ENCODE measurements around the gene LOXHD1.

Gene LOXHD1

GRCh38 chr18:46672062-46672970, 15.3 kb upstream of the LOXHD1 start:
- no peak for DNase-seq

- DNase-seq, result no peak
Observed at GRCh38 chr18:46668694-46669093, 11.7 kb upstream of the LOXHD1 start.

- DNase-seq, result no peak
Observed at GRCh38 chr18:46668135-46668534, 11.1 kb upstream of the LOXHD1 start.

GRCh38 chr18:46663539-46663938, 6.5 kb upstream of the LOXHD1 start:
- no peak for DNase-seq

GRCh38 chr18:46660957-46661749, 4.1 kb upstream of the LOXHD1 start:
- DNase-seq, result no peak

GRCh38 chr18:46659484-46659883, 2.5 kb upstream of the LOXHD1 start:
- DNase-seq, result no peak

- no peak for DNase-seq
Observed at GRCh38 chr18:46656326-46657114, 500 bp downstream of the LOXHD1 start.

GRCh38 chr18:46652372-46652771, 4.6 kb downstream of the LOXHD1 start:
- no peak for DNase-seq

GRCh38 chr18:46650681-46651080, 6.3 kb downstream of the LOXHD1 start:
- DNase-seq, result no peak

GRCh38 chr18:46649071-46649862, 7.8 kb downstream of the LOXHD1 start:
- DNase-seq, result no peak

- DNase-seq, result no peak
Observed at GRCh38 chr18:46646468-46646867, 10.6 kb downstream of the LOXHD1 start.

GRCh38 chr18:46642561-46642960, 14.5 kb downstream of the LOXHD1 start:
- no peak for DNase-seq

GRCh38 chr18:46641917-46642316, 15.1 kb downstream of the LOXHD1 start:
- no peak for DNase-seq

GRCh38 chr18:46639386-46639785, 17.6 kb downstream of the LOXHD1 start:
- no peak for DNase-seq

- no peak for DNase-seq
Observed at GRCh38 chr18:46636040-46636630, 20.9 kb downstream of the LOXHD1 start.

- DNase-seq, result no peak
Observed at GRCh38 chr18:46632401-46633071, 24.5 kb downstream of the LOXHD1 start.

- DNase-seq, result no peak
Observed at GRCh38 chr18:46630991-46631390, 26.0 kb downstream of the LOXHD1 start.

- no peak for DNase-seq
Observed at GRCh38 chr18:46630160-46630559, 26.9 kb downstream of the LOXHD1 start.

GRCh38 chr18:46629361-46629760, 27.7 kb downstream of the LOXHD1 start:
- no peak for DNase-seq

- DNase-seq, result no peak
Observed at GRCh38 chr18:46628206-46628605, 28.8 kb downstream of the LOXHD1 start.

GRCh38 chr18:46627136-46627535, 29.9 kb downstream of the LOXHD1 start:
- DNase-seq, result no peak

All from NCI-H2081 treated with DMSO at 0.1 percent for 48 hours (cell line).